BJ (cell line): Measurements from ENCODE around the gene WNT3. TPM values are rescaled to one million over a fixed set of nuclear protein-coding genes. Genes with fewer than 3 reads are reported as not detected.
A peak's percentile ranks its signal among the peaks of the same experiment; 100 is the strongest.

Experiments
- CTCF ChIA-PET: fragments of 350-600 bp; formaldehyde crosslinking; extraction: SDS; loops from one replicate; lab custom pipeline; 2021; ENCODE audit warnings: antibody characterized with exemption, inconsistent platforms; lab: Yijun Ruan, JAX
- POLR2A ChIA-PET: fragments of 300-600 bp; sonication (Branson Sonifier 250); formaldehyde crosslinking; extraction: SDS; loops from one replicate; lab custom pipeline; 2021; ENCODE audit warnings: antibody characterized with exemption; lab: Charles Lee
- DNase-seq: peaks from one replicate; pipeline ENCODE4 v3.0.0-alpha.2; 2011; ENCODE audit warnings: low read depth
- H3K27me3 ChIP-seq: 2 replicates; pipeline ENCODE4 v1.6.0; 2011; ENCODE audit warnings: low read length; ENCODE audit not compliant: control insufficient read depth, insufficient read depth
- H3K36me3 ChIP-seq: 2 replicates; pipeline ENCODE4 v1.5.1; 2011; ENCODE audit warnings: low read length; ENCODE audit not compliant: control insufficient read depth, insufficient read depth
- H3K4me3 ChIP-seq: 2 replicates; pipeline ENCODE4 v1.5.1; 2011; ENCODE audit warnings: low read depth, mild to moderate bottlenecking, control low read depth, low read length
- CTCF ChIP-seq: IDR thresholded peaks from 2 replicates; pipeline ENCODE4 v1.5.1; 2011; ENCODE audit warnings: low read depth, mild to moderate bottlenecking, control low read depth, inconsistent platforms, low read length, moderate library complexity; ENCODE audit not compliant: insufficient read depth
- polyA plus RNA-seq: library from polyadenylated mRNA; depleted of rRNA; stranded (reverse); fragments of >200 nt; gene quantifications from 2 replicates; pipeline ENCODE4 v1.2.3, GENCODE V29; 2011

Gene WNT3
- polyA plus RNA-seq, 1 experiment = 2.8 TPM

- CTCF ChIA-PET = interaction anchor here (1.2 kb wide), 1 partner anchor 8 kb away, joined by 3 read pairs; no protein-coding TSS in a partner anchor
- POLR2A ChIA-PET = no interaction called here
- no peak for TF ChIP-seq CTCF
- H3K27me3 ChIP-seq = no peaks in the 10 kb centered on the region
- no peak for DNase-seq
- no peaks in the 10 kb centered on the region for H3K36me3 ChIP-seq
- no peak overlapping the region for H3K4me3 ChIP-seq
Observed at GRCh38 chr17:46774108-46774737, 44.3 kb downstream of the WNT3 start.

DNA sequence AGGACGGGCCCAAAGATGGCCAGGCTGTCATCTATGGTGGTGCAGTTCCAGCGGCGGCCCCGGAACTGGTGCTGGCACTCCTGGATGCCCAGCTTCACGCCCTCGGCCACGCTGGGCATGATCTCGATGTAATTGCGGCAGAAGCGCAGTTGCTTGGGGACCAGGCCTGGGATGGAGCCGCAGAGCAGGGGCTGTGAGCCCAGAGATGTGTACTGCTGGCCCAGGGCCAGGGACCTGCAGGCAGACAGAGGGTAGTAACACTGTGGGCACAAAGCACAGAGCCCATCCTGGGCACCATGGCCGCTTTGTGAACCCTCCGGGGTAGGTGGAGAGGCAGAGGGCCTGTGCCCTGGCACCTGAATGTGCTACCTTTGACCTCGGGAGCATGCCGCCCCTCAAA lies 44.8 kb downstream of the WNT3 start:
- CTCF ChIA-PET = no interaction called here

DNA sequence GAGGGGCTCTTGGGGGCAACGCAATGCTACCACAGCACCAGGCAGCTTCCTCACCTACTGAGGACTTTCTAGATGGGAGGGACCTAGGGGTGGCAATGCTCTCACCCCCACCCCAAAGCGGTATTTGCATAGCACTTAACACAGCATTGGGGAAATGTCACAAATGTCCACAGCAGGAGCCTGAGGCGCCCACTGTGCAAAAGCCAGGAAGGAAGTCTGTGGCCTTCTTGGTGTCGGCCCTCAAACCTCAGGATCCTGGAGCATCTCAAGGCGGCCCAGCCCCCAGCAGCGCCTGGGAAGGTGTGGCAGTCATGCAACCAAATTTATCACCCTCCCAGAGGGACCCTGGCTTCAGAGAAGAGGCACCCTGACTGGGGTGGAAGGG lies 45.3 kb downstream of the WNT3 start:
- CTCF ChIA-PET = no interaction called here
- no peak for TF ChIP-seq CTCF
- no peak overlapping the region for H3K4me3 ChIP-seq
- DNase-seq = no peak
- POLR2A ChIA-PET = no interaction called here
- no peaks in the 10 kb centered on the region for H3K27me3 ChIP-seq
- peaks cover 2% of the 10 kb centered on the region; the same call in 1 of the 2 replicates for H3K36me3 ChIP-seq

More for the DNA sequence above, 44.8 kb downstream of the WNT3 start:
- no peak for DNase-seq
- no peaks in the 10 kb centered on the region for H3K36me3 ChIP-seq
- no peaks in the 10 kb centered on the region for H3K27me3 ChIP-seq
- TF ChIP-seq CTCF = no peak
- H3K4me3 ChIP-seq = no peak overlapping the region
- POLR2A ChIA-PET = no interaction called here

DNA sequence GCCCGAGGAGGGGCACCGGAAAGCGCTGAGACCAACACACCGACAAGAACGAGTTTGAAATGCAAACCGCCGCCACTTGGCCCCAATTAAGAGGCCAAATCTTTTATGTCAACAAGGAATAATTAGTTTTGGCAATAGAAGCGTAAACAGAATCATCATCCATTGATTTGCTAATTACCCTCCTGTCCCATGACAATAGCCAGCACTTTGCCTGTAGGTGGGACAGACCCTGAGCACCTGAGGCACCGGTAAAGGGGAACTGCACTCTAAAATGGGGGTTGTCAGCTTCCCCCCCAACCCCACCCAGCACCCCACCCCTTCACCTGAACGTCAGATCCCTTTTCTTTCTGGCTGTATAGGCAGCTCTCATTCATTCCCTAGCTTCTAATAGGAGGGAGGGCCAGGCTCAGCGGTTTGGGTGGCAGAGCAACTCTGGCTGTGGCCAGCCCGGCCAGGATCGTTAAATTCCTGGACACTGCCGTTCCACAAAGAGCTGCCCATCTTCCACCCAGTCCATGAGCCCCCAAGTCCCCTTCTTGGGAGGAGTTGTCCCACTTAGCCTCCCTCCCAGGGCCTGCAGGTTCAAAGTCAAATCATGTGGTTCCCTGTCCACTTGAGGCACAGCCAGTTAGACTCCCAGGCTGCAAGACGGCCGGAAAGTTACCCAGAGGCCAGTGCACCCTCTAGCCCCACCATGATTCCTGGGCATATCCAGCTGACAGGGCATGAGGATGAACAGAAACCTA lies 45.8 kb downstream of the WNT3 start:
- Histone ChIP-seq H3K27me3 (no peaks in the 10 kb centered on the region), H3K4me3 (peak overlapping the region; percentile 51; the same call in 1 of the 2 replicates), H3K36me3 (peaks cover 2% of the 10 kb centered on the region; the same call in 1 of the 2 replicates)
- no peak for TF ChIP-seq CTCF
- POLR2A ChIA-PET = no interaction called here
- CTCF ChIA-PET = no interaction called here
- no peak for DNase-seq
